Calu3 (cell line): ENCODE measurements around the gene CSTB. TPM values are rescaled to one million over a fixed set of nuclear protein-coding genes. Genes with fewer than 3 reads are reported as not detected.

Source experiments
- BruUV-seq: library from RNA; stranded (reverse); fragments of 400-500 nt; replicated peaks from 2 replicates; lab custom pipeline; 2021; lab: Mats Ljungman, UMichigan
- CTCF ChIA-PET: fragments of 300-600 bp; sonication (Branson Sonifier 250); formaldehyde crosslinking; loops from one replicate; lab custom pipeline; 2022; ENCODE audit warnings: antibody characterized with exemption; lab: Charles Lee
- DNase-seq: peaks from one replicate; pipeline ENCODE4 v3.0.0; 2022
- H3K27ac Mint-ChIP-seq: one replicate; pipeline ENCODE4 v1.8.0; 2022; ENCODE audit warnings: mixed read lengths; ENCODE audit not compliant: unreplicated experiment
- H3K27me3 Mint-ChIP-seq: one replicate; pipeline ENCODE4 v1.8.0; 2022; ENCODE audit warnings: mixed read lengths; ENCODE audit not compliant: unreplicated experiment
- H3K36me3 Mint-ChIP-seq: one replicate; pipeline ENCODE4 v1.8.0; 2022; ENCODE audit warnings: mild to moderate bottlenecking, moderate library complexity, mixed read lengths; ENCODE audit not compliant: insufficient read depth, unreplicated experiment
- H3K4me1 Mint-ChIP-seq: one replicate; pipeline ENCODE4 v1.8.0; 2022; ENCODE audit warnings: mild to moderate bottlenecking, low read depth, mixed read lengths; ENCODE audit not compliant: unreplicated experiment
- H3K4me3 Mint-ChIP-seq: one replicate; pipeline ENCODE4 v1.8.0; 2022; ENCODE audit warnings: mild to moderate bottlenecking, low read depth, moderate library complexity, mixed read lengths; ENCODE audit not compliant: unreplicated experiment
- H3K9me3 Mint-ChIP-seq: one replicate; pipeline ENCODE4 v1.8.0; 2022; ENCODE audit warnings: low read depth, mixed read lengths; ENCODE audit not compliant: unreplicated experiment
- intact Hi-C: fragments of 100-400 bp; cut with micrococcal nuclease; formaldehyde crosslinking; loops from one replicate; pipeline ENCODE4 v1.10.0; 2022; ENCODE audit not compliant: unreplicated experiment
- total RNA-seq: library from RNA; stranded (reverse); gene quantifications from 2 replicates; pipeline ENCODE4 v1.2.3, GENCODE V29; 2022
- TF ChIP-seq, protein P1 (sequence below): fragments of 200-600 bp; IDR thresholded peaks from one replicate; pipeline ENCODE4 v1.8.0; 2022; ENCODE audit warnings: antibody characterized with exemption; ENCODE audit not compliant: unreplicated experiment

The CSTB gene
- total RNA-seq, 1 experiment from 2014 or later, result 105 TPM

DNA sequence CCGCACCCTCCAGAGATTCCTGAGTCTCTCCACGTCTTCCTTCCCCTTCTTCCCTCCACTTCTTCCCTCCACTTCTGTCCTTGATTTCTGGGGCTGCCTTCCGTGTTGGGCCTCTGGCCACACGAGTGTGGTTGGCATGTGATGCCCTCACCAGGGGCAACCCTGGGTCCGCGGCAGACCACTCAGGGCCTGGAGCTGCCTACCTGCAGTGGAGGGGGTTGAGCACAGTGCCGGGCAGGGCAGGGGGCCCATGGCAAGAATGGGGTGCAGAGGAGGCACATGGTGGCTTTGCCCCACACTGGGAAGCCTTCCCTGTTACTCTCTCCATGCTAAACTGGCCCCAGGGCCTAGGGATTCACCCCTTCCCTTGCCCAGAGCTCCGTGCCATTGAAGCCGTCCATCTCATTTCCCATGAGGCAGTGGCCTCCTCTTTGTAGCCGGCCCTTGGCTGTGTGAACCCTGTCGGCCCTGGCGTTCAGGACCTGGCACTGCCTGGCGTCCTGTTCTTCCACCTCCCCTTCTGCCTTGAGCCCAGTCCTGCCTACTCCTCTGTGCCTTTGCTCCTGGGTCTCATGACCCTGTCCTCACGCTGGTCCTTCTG is 26.7 kb upstream of the CSTB start:
- Mint-ChIP-seq H3K9me3 (no peaks in the 10 kb centered on the region), H3K27me3 (no peaks in the 10 kb centered on the region), H3K27ac (no peak overlapping the region), H3K36me3 (peaks cover 44% of the 10 kb centered on the region), H3K4me1 (no peaks in the 10 kb centered on the region), H3K4me3 (no peak overlapping the region)
- TF ChIP-seq, protein P1, sequence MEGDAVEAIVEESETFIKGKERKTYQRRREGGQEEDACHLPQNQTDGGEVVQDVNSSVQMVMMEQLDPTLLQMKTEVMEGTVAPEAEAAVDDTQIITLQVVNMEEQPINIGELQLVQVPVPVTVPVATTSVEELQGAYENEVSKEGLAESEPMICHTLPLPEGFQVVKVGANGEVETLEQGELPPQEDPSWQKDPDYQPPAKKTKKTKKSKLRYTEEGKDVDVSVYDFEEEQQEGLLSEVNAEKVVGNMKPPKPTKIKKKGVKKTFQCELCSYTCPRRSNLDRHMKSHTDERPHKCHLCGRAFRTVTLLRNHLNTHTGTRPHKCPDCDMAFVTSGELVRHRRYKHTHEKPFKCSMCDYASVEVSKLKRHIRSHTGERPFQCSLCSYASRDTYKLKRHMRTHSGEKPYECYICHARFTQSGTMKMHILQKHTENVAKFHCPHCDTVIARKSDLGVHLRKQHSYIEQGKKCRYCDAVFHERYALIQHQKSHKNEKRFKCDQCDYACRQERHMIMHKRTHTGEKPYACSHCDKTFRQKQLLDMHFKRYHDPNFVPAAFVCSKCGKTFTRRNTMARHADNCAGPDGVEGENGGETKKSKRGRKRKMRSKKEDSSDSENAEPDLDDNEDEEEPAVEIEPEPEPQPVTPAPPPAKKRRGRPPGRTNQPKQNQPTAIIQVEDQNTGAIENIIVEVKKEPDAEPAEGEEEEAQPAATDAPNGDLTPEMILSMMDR, result no peak
- CTCF ChIA-PET, result no interaction called here
- no peak for DNase-seq
- no TSS peak for BruUV-seq
- intact Hi-C loops, result no loop called here

DNA sequence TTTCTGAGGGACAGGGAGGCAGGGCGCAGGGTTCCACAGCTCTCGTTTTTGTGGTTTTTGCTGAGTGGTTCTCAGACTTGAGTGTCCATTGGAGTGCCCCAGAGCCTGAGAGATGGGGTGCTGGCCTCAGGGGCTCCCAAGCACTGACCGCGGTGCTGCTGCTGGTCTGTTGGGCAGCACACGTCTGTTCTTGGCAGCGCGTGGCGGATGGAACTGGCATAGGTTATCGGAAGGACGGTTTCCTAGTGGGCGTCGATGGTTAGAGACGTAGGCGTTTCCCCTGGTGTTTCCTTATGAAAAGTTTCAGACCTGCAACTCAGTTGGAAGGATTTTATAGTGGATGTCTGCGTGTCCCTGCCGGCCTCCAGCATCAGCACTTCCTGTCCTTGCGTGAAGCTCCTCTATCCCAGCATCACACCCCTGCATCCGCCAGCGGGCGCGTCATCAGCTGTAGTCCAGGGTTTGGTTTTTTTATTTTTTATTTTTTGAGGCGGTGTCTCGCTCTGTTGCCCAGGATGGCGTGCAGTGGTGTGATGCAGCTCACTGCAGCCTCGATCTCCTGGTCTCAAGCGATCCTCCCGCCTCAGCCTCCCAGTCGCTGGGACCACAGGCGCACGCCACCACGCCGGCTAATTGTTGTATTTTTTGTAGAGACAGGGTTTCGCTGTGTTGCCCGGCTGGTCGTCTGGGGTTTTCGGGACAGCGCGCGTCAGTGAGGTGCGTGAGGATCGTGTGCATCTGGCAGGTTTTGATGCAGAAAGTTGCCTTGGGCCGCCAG is 25.1 kb upstream of the CSTB start:
- TF ChIP-seq, protein P1, result no peak
- Mint-ChIP-seq H3K27ac (no peak overlapping the region), H3K4me3 (no peak overlapping the region), H3K4me1 (no peaks in the 10 kb centered on the region), H3K27me3 (no peaks in the 10 kb centered on the region), H3K36me3 (peaks cover 49% of the 10 kb centered on the region), H3K9me3 (no peaks in the 10 kb centered on the region)
- CTCF ChIA-PET, result interaction anchor here (0.6 kb wide), 1 partner anchor 100 kb away, joined by 3 read pairs; no protein-coding TSS in a partner anchor
- no TSS peak for BruUV-seq
- intact Hi-C loops, result no loop called here
- no peak for DNase-seq

DNA sequence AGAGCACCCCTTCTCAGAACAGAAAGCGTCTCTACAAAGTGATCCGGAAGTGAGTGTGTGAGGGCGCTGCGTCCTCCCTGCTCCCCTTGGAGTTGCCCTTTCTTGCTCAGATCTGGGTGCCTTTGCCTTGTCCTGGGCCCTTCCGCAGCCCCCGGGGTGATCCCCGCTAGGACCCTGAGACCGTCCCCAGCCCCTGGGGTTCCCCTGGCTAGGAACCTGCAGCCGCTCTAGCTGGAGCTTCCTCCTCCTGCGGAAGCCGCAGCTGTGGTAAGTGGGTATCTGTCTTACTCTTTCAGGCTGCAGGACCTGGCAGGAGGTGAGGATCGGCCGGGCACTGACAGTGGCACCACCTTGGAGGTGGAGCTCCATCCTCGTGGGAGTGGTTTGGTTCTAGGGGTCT is 24.5 kb upstream of the CSTB start:
- Mint-ChIP-seq H3K27me3 (no peaks in the 10 kb centered on the region), H3K4me1 (no peaks in the 10 kb centered on the region), H3K27ac (no peak overlapping the region), H3K9me3 (no peaks in the 10 kb centered on the region), H3K4me3 (no peak overlapping the region), H3K36me3 (peaks cover 51% of the 10 kb centered on the region)
- no peak for DNase-seq
- BruUV-seq, result no TSS peak
- intact Hi-C loops, result no loop called here
- CTCF ChIA-PET, result no interaction called here
- TF ChIP-seq, protein P1, result no peak

DNA sequence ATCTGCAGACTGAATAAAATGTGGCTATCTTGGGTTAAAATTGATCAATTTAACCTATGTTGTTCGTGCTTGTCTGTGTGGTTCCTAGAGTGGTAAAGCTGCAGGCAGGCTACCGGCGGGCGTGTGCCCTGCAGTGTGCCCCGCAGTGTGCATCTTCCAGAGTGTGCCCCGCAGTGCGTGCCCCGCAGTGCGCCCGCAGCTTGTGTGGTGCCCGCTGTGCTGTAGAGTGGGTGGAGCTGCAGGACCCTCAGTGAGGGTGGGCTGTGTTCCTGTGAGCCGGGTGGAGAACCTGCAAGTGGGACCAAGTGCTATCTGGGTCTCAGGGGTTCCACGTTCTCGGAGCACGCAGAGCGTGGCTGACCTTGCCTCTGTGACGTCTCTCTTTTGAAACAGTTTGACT is 24.0 kb upstream of the CSTB start:
- no peak overlapping the region for H3K4me3 Mint-ChIP-seq
- H3K4me1 Mint-ChIP-seq, result no peaks in the 10 kb centered on the region
- intact Hi-C loops, result no loop called here
- BruUV-seq, result no TSS peak
- H3K27ac Mint-ChIP-seq, result no peak overlapping the region
- CTCF ChIA-PET, result no interaction called here
- no peak for DNase-seq
- no peaks in the 10 kb centered on the region for H3K9me3 Mint-ChIP-seq
- peaks cover 55% of the 10 kb centered on the region for H3K36me3 Mint-ChIP-seq
- H3K27me3 Mint-ChIP-seq, result no peaks in the 10 kb centered on the region
- TF ChIP-seq, protein P1, result no peak
